A204.1 (cell line): ENCODE data around the gene OSBP2.
"Not testable (repeated sequence)": the region's sequence is repeated elsewhere in the genome, so short reads cannot be mapped to it uniquely, and the experiment has no call there.

Source experiments
- FAIRE-seq: peaks from 2 replicates; lab custom pipeline; 2012; peaks lifted over from hg19 to GRCh38; lab: Jason Lieb, UNC

OSBP2 gene

GRCh38 chr22:30763815-30764673 is 69.4 kb downstream of the OSBP2 start:
- FAIRE-seq, result no peak

- FAIRE-seq, result no peak
Observed at GRCh38 chr22:30767661-30768060, 73.0 kb downstream of the OSBP2 start.

GRCh38 chr22:30770716-30771115 is 76.0 kb downstream of the OSBP2 start:
- no peak for FAIRE-seq

GRCh38 chr22:30773919-30774318 is 79.2 kb downstream of the OSBP2 start:
- no peak for FAIRE-seq

GRCh38 chr22:30774566-30774965 is 79.9 kb downstream of the OSBP2 start:
- no peak for FAIRE-seq

- no peak for FAIRE-seq
Observed at GRCh38 chr22:30776476-30776875, 81.8 kb downstream of the OSBP2 start.

GRCh38 chr22:30777146-30777545 is 82.5 kb downstream of the OSBP2 start:
- FAIRE-seq, result not testable (repeated sequence)

GRCh38 chr22:30777587-30777986 is 82.9 kb downstream of the OSBP2 start:
- no peak for FAIRE-seq

- FAIRE-seq, result no peak
Observed at GRCh38 chr22:30778261-30778660, 83.6 kb downstream of the OSBP2 start.

GRCh38 chr22:30780026-30780425 is 85.4 kb downstream of the OSBP2 start:
- no peak for FAIRE-seq

GRCh38 chr22:30781271-30781875 is 86.7 kb downstream of the OSBP2 start:
- FAIRE-seq, result no peak

GRCh38 chr22:30782613-30783012 is 87.9 kb downstream of the OSBP2 start:
- no peak for FAIRE-seq

GRCh38 chr22:30783021-30783420 is 88.3 kb downstream of the OSBP2 start:
- no peak for FAIRE-seq

GRCh38 chr22:30785527-30785926 is 90.9 kb downstream of the OSBP2 start:
- FAIRE-seq, result no peak

GRCh38 chr22:30790366-30790765 is 95.7 kb downstream of the OSBP2 start:
- FAIRE-seq, result no peak

- FAIRE-seq, result no peak
Observed at GRCh38 chr22:30792456-30792855, 97.8 kb downstream of the OSBP2 start.

- FAIRE-seq, result no peak
Observed at GRCh38 chr22:30795118-30795517, 100.4 kb downstream of the OSBP2 start.

GRCh38 chr22:30801695-30802094 is 107.0 kb downstream of the OSBP2 start:
- no peak for FAIRE-seq

GRCh38 chr22:30802202-30803166 is 107.8 kb downstream of the OSBP2 start:
- no peak for FAIRE-seq

- FAIRE-seq, result no peak
Observed at GRCh38 chr22:30803679-30804078, 109.0 kb downstream of the OSBP2 start.

- FAIRE-seq, result no peak
Observed at GRCh38 chr22:30804626-30805025, 110.0 kb downstream of the OSBP2 start.

- no peak for FAIRE-seq
Observed at GRCh38 chr22:30806391-30806861, 111.8 kb downstream of the OSBP2 start.

- no peak for FAIRE-seq
Observed at GRCh38 chr22:30809086-30809485, 114.4 kb downstream of the OSBP2 start.
